ENCODE results near the gene PLXNA2. TPM values are rescaled to one million over a fixed set of nuclear protein-coding genes. Genes with fewer than 3 reads are reported as not detected.

PLXNA2 gene
- total RNA-seq, 1 experiment from 2014 or later, result 69.7 TPM

GRCh38 chr1:207999274-207999915, 244.8 kb downstream of the PLXNA2 start:
- Mint-ChIP-seq H3K4me1 (ENCODE audit: insufficient read depth, unreplicated experiment) (no peaks in the 10 kb centered on the region), H3K27me3 (ENCODE audit: insufficient read depth, unreplicated experiment) (peaks cover 22% of the 10 kb centered on the region), H3K4me3 (ENCODE audit: unreplicated experiment) (no peak overlapping the region), H3K36me3 (ENCODE audit: insufficient read depth, unreplicated experiment) (peaks cover 5% of the 10 kb centered on the region), H3K9me3 (ENCODE audit: unreplicated experiment) (no peaks in the 10 kb centered on the region), H3K27ac (ENCODE audit: low read depth, unreplicated experiment) (no peak overlapping the region)
- ChIA-PET POLR2A (interaction anchor here (0.6 to 1.4 kb wide), 3 partner anchors 9 to 1207 kb away, joined by 3 to 5 read pairs (median 3); no protein-coding TSS in a partner anchor), CTCF (interaction anchor here (0.6 to 4.3 kb wide), 27 partner anchors 9 to 916 kb away, joined by 3 to 69 read pairs (median 4); partner anchors contain the start of gene PLXNA2)
- no TSS peak for BruUV-seq (replicated peaks)
- no peak for TF ChIP-seq CTCF (IDR thresholded peaks at IDR 0.05; ENCODE audit: unreplicated experiment)
- DNase-seq (ENCODE audit: unreplicated experiment), result no peak
- intact Hi-C loops (cut with micrococcal nuclease), result no loop called here

GRCh38 chr1:207998691-207999090, 245.5 kb downstream of the PLXNA2 start:
- no peak overlapping the region for H3K27ac Mint-ChIP-seq (ENCODE audit: low read depth, unreplicated experiment)
- H3K4me1 Mint-ChIP-seq (ENCODE audit: insufficient read depth, unreplicated experiment), result no peaks in the 10 kb centered on the region
- CTCF ChIA-PET, result interaction anchor here (0.6 to 4.3 kb wide), 58 partner anchors 9 to 1210 kb away, joined by 3 to 69 read pairs (median 5); partner anchors contain the start of gene PLXNA2

GRCh38 chr1:207997486-207998268, 246.5 kb downstream of the PLXNA2 start:
- peaks cover 38% of the 10 kb centered on the region for H3K27me3 Mint-ChIP-seq (ENCODE audit: insufficient read depth, unreplicated experiment)
- peak; percentile 92 for DNase-seq (ENCODE audit: unreplicated experiment)
- BruUV-seq (replicated peaks), result no TSS peak
- TF ChIP-seq CTCF (IDR thresholded peaks at IDR 0.05; ENCODE audit: unreplicated experiment), result peak; percentile 95
- intact Hi-C loops (cut with micrococcal nuclease), result loop anchor here (1.0 kb wide), 1 partner anchor 112 kb away; no protein-coding TSS in a partner anchor
- no peak overlapping the region for H3K4me3 Mint-ChIP-seq (ENCODE audit: unreplicated experiment)
- H3K36me3 Mint-ChIP-seq (ENCODE audit: insufficient read depth, unreplicated experiment), result peaks cover 5% of the 10 kb centered on the region
- ChIA-PET POLR2A (interaction anchor here (0.7 to 1.6 kb wide), 8 partner anchors 9 to 201 kb away, joined by 3 to 6 read pairs (median 4); no protein-coding TSS in a partner anchor), CTCF (interaction anchor here (0.5 to 4.3 kb wide), 77 partner anchors 9 to 1508 kb away, joined by 3 to 69 read pairs (median 4); partner anchors contain the start of gene PLXNA2)
- H3K4me1 Mint-ChIP-seq (ENCODE audit: insufficient read depth, unreplicated experiment), result no peaks in the 10 kb centered on the region
- H3K9me3 Mint-ChIP-seq (ENCODE audit: unreplicated experiment), result no peaks in the 10 kb centered on the region
- no peak overlapping the region for H3K27ac Mint-ChIP-seq (ENCODE audit: low read depth, unreplicated experiment)

More at GRCh38 chr1:207998691-207999090, 245.5 kb downstream of the PLXNA2 start:
- no TSS peak for BruUV-seq (replicated peaks)
- DNase-seq (ENCODE audit: unreplicated experiment), result no peak
- H3K36me3 Mint-ChIP-seq (ENCODE audit: insufficient read depth, unreplicated experiment), result peaks cover 5% of the 10 kb centered on the region
- H3K4me3 Mint-ChIP-seq (ENCODE audit: unreplicated experiment), result no peak overlapping the region
- POLR2A ChIA-PET, result interaction anchor here (0.5 to 1.6 kb wide), 10 partner anchors 8 to 1208 kb away, joined by 3 to 6 read pairs (median 4); no protein-coding TSS in a partner anchor
- intact Hi-C loops (cut with micrococcal nuclease), result no loop called here
- TF ChIP-seq CTCF (IDR thresholded peaks at IDR 0.05; ENCODE audit: unreplicated experiment), result no peak
- peaks cover 29% of the 10 kb centered on the region for H3K27me3 Mint-ChIP-seq (ENCODE audit: insufficient read depth, unreplicated experiment)
- H3K9me3 Mint-ChIP-seq (ENCODE audit: unreplicated experiment), result no peaks in the 10 kb centered on the region

GRCh38 chr1:207996636-207997035, 247.5 kb downstream of the PLXNA2 start:
- TF ChIP-seq CTCF (IDR thresholded peaks at IDR 0.05; ENCODE audit: unreplicated experiment), result no peak
- peaks cover 2% of the 10 kb centered on the region for H3K36me3 Mint-ChIP-seq (ENCODE audit: insufficient read depth, unreplicated experiment)
- no peak overlapping the region for H3K4me3 Mint-ChIP-seq (ENCODE audit: unreplicated experiment)
- CTCF ChIA-PET, result interaction anchor here (0.7 to 5.5 kb wide), 14 partner anchors 17 to 641 kb away, joined by 3 to 74 read pairs (median 4); partner anchors contain the start of gene PLXNA2
- peaks cover 38% of the 10 kb centered on the region for H3K27me3 Mint-ChIP-seq (ENCODE audit: insufficient read depth, unreplicated experiment)
- POLR2A ChIA-PET, result interaction anchor here (0.5 kb wide), 2 partner anchors 111 to 142 kb away, joined by 3 to 4 read pairs; no protein-coding TSS in a partner anchor
- H3K9me3 Mint-ChIP-seq (ENCODE audit: unreplicated experiment), result no peaks in the 10 kb centered on the region
- intact Hi-C loops (cut with micrococcal nuclease), result loop anchor here (1.0 kb wide), 1 partner anchor 111 kb away; no protein-coding TSS in a partner anchor
- H3K27ac Mint-ChIP-seq (ENCODE audit: low read depth, unreplicated experiment), result no peak overlapping the region
- DNase-seq (ENCODE audit: unreplicated experiment), result no peak
- no peaks in the 10 kb centered on the region for H3K4me1 Mint-ChIP-seq (ENCODE audit: insufficient read depth, unreplicated experiment)
- no TSS peak for BruUV-seq (replicated peaks)
